T follicular helper cell (primary cell): ENCODE data around the gene MAGI1.

Source experiments
- DNase-seq: peaks from one replicate; pipeline ENCODE4 v3.0.0-alpha.2; 2020; ENCODE audit warnings: low read depth

Gene MAGI1

GRCh38 chr3:65481085-65481484, 557.6 kb downstream of the MAGI1 start:
- no peak for DNase-seq

- no peak for DNase-seq
Observed at GRCh38 chr3:65479990-65480389, 558.7 kb downstream of the MAGI1 start.

- DNase-seq = no peak
Observed at GRCh38 chr3:65478551-65479500, 559.9 kb downstream of the MAGI1 start.

DNA sequence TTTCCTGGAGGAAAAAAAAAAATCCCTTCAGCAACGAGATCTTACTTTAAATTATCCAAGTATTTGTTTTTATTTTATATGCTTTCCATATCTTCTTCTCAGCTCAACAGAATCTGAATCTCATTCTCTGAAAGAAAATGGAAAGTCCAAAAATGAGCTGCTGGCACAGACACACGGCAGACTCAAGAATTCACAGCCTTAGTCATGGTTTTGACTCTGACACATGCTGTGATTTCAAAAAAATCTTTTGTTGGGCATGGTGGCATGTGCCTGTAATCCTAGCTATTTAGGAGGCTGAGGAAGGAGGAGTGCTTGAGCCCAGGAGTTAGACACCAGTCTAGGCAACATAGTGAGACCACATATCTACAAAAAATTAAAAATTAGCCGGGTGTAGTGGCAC, 565.0 kb downstream of the MAGI1 start:
- DNase-seq = no peak

GRCh38 chr3:65472501-65472900, 566.2 kb downstream of the MAGI1 start:
- DNase-seq = no peak

DNA sequence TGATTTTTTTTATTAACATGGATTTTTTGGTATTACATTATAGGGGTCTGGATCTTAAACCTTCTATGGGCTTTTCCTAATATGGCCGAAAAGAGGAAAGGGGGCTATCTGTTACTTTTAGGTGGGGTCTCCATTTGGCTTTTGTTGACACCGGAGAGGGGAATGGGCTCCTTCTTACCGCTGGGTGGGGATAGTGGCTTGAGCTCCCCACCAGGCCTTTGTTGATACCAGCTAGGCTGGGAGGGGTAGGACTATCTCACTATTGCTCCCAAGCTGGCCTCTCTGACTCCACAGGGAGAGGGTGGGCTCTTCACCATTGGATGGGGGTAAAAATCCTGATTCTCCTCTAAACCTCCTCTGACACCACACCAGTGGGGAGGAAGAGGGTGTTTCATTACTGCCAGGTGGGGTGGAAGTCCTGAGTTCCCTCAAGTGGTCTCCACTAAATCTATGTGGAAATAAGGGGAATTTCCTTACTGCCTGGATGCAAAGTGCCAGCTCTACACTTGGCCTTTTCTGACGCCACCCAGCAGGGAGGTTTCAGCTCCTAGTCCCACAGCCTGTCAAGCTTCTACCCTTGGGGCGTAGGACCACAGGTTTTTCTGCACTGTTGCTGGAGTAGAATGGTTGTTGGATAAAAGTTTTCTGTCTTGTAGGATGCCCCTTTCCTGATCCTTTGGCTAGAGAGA, 572.3 kb downstream of the MAGI1 start:
- DNase-seq = no peak

- DNase-seq = no peak
Observed at GRCh38 chr3:65449841-65450428, 588.8 kb downstream of the MAGI1 start.

- DNase-seq = no peak
Observed at GRCh38 chr3:65448120-65448519, 590.6 kb downstream of the MAGI1 start.

- DNase-seq = no peak
Observed at GRCh38 chr3:65445573-65446169, 593.0 kb downstream of the MAGI1 start.

GRCh38 chr3:65444447-65444815, 594.3 kb downstream of the MAGI1 start:
- DNase-seq = no peak

- DNase-seq = no peak
Observed at GRCh38 chr3:65443739-65444446, 594.8 kb downstream of the MAGI1 start.

DNA sequence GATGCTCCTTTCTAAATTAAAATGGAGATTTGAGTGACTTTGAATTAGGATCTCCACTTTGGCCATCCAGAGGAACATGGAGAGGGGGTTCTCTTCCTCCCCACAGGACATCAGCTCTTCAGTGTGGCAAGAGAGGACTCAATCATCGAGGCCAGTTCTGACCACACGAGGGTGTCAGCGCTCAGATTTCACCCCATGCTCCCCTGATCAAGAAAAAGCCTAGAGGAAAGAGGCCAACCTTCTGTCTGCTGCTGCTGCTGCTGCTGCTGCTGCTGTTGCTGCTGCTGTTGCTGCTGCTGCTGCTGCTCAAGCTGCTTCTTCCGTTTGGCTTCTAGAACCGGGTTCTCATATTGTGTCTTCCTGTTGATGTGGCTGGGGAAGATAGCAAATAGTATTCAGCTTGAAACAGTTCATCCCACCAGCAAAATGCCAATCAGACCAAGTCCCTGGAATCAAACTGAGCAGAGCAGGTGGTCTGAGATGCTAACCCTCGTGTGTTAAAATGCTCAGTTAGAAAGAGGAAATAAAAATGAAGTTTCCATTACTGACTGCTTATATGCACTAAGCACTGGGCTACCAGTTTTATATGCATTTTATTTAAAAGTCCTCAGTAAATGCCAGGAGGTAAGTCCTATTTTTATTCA, 599.0 kb downstream of the MAGI1 start:
- DNase-seq = no peak

- DNase-seq = no peak
Observed at GRCh38 chr3:65438612-65439011, 600.1 kb downstream of the MAGI1 start.

DNA sequence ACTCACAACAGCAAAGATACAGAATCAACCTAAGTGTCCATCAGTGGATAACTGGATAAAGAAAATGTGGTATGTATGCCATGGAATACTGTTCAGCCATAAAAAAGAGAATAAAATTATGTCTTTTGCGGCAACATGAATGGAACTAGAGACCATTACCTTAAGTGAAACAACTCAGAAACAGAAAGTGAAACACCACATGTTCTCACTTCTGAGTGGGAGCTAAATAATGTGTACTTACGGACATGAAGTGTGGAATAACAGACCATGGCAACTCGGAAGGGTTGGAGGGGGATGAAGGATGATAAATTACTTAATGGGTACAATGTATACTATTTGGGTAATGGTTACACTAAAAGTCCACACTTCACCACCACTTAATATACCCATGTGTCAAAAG, 600.6 kb downstream of the MAGI1 start:
- no peak for DNase-seq

GRCh38 chr3:65436580-65436979, 602.1 kb downstream of the MAGI1 start:
- DNase-seq = no peak

- no peak for DNase-seq
Observed at GRCh38 chr3:65433480-65433879, 605.2 kb downstream of the MAGI1 start.

DNA sequence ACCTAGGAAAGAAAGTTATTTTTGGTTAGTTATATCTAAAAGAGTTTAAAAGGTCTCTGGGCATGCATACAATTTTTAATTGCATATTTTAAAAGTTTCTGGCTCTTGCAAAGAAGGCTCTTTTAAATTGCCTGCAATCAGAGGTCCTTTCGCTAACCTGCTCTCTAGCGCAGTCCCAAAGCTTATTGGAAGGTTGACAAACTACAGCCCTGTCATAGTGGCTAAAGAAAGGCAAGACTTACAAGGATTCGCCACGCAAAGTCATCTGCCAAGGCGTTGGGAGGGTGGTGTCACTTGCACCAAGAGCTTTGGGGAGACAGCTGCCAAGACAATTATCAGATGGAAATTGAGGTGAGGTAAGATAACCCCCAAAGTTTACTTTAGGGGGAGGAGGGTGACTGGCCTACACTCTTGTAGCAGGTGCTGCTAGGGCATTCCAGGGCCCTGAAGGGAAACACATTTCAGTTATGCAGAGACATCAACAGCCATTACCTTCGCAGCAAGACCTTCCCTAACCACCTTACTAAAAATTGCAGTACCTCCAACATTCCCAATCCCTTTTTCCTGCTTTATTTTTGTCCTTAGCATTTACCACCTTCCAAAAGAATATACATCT, 606.2 kb downstream of the MAGI1 start:
- no peak for DNase-seq

- DNase-seq = no peak
Observed at GRCh38 chr3:65425880-65426279, 612.8 kb downstream of the MAGI1 start.

- no peak for DNase-seq
Observed at GRCh38 chr3:65422154-65422553, 616.6 kb downstream of the MAGI1 start.

GRCh38 chr3:65419233-65419632, 619.5 kb downstream of the MAGI1 start:
- DNase-seq = no peak

GRCh38 chr3:65413891-65414290, 624.8 kb downstream of the MAGI1 start:
- DNase-seq = no peak
